ENCODE measurements around the gene PSMB3.

PSMB3 gene

GRCh38 chr17:38739305-38739704 is 13.2 kb upstream of the PSMB3 start:
- Histone ChIP-seq H3K27me3 (replicated peaks; ENCODE audit: insufficient read depth, low read length) (peaks cover 4% of the 10 kb centered on the region; the same call in 1 of the 2 replicates), H2AFZ (ENCODE audit: low read length) (no peak overlapping the region), H3K9ac (ENCODE audit: low read length) (no peak overlapping the region), H3K27ac (ENCODE audit: low read length) (no peak overlapping the region), H3K36me3 (replicated peaks; ENCODE audit: insufficient read depth, low read length) (no peaks in the 10 kb centered on the region), H4K20me1 (ENCODE audit: insufficient read depth, low read length) (no peaks in the 10 kb centered on the region), H3K4me2 (ENCODE audit: low read depth, low read length) (no peak overlapping the region), H3K9me2 (replicated peaks; ENCODE audit: insufficient read depth, low read length) (no peaks in the 10 kb centered on the region), H3K4me3 (ENCODE audit: low read length) (no peak overlapping the region), H3K9me3 (replicated peaks; ENCODE audit: insufficient read depth, low read length) (no peaks in the 10 kb centered on the region), H3K4me1 (ENCODE audit: low read length) (no peaks in the 10 kb centered on the region), H3F3A (ENCODE audit: insufficient read depth, low read length) (no peaks in the 10 kb centered on the region), H3K79me2 (ENCODE audit: low read length) (no peaks in the 10 kb centered on the region)
- no peak for TF ChIP-seq EZH2phosphoT487 (IDR thresholded peaks at IDR 0.05; ENCODE audit: low read length)
- no peak for TF ChIP-seq CTCF (IDR thresholded peaks at IDR 0.05; ENCODE audit: low read length)
- no peak for TF ChIP-seq EZH2 (optimal IDR thresholded peaks at IDR 0.05; ENCODE audit: low read depth, low read length)
- DNase-seq, result no peak

DNA sequence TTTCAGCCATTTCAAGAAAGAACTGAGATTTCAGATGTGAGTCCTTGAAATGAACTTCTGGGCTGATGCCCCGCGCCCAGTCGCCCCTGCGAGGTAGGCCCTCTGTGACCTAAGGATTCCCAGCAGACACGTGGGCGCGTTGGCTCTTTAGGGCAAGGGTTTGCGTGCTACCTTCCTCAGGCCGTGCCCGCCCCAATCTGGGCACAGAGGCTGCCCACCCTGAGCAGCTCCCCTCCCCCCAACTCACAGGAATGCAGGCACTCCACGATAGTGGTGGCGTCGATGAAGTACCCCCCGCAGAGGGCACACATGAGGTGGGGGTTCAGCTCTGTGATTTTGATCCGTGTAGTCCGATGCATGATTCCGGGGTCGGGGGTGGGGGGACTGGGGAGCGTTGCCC is 12.5 kb upstream of the PSMB3 start:
- Histone ChIP-seq H4K20me1 (ENCODE audit: insufficient read depth, low read length) (no peaks in the 10 kb centered on the region), H3K27me3 (replicated peaks; ENCODE audit: insufficient read depth, low read length) (peaks cover 4% of the 10 kb centered on the region; the same call in 1 of the 2 replicates), H3K4me3 (ENCODE audit: low read length) (no peak overlapping the region), H3K36me3 (replicated peaks; ENCODE audit: insufficient read depth, low read length) (no peaks in the 10 kb centered on the region), H3K9ac (ENCODE audit: low read length) (no peak overlapping the region), H2AFZ (ENCODE audit: low read length) (no peak overlapping the region), H3K4me2 (ENCODE audit: low read depth, low read length) (no peak overlapping the region), H3K9me2 (replicated peaks; ENCODE audit: insufficient read depth, low read length) (no peaks in the 10 kb centered on the region), H3K4me1 (ENCODE audit: low read length) (no peaks in the 10 kb centered on the region), H3K79me2 (ENCODE audit: low read length) (no peaks in the 10 kb centered on the region), H3F3A (ENCODE audit: insufficient read depth, low read length) (no peaks in the 10 kb centered on the region), H3K9me3 (replicated peaks; ENCODE audit: insufficient read depth, low read length) (no peaks in the 10 kb centered on the region), H3K27ac (ENCODE audit: low read length) (no peak overlapping the region)
- TF ChIP-seq EZH2phosphoT487 (IDR thresholded peaks at IDR 0.05; ENCODE audit: low read length) (no peak), EZH2 (optimal IDR thresholded peaks at IDR 0.05; ENCODE audit: low read depth, low read length) (no peak), CTCF (IDR thresholded peaks at IDR 0.05; ENCODE audit: low read length) (no peak)
- no peak for DNase-seq

GRCh38 chr17:38740806-38741205 is 11.7 kb upstream of the PSMB3 start:
- H3K27me3 ChIP-seq (replicated peaks; ENCODE audit: insufficient read depth, low read length), result peaks cover 4% of the 10 kb centered on the region; the same call in 1 of the 2 replicates
- H3K4me1 ChIP-seq (ENCODE audit: low read length), result no peaks in the 10 kb centered on the region
- no peak for DNase-seq
- H2AFZ ChIP-seq (ENCODE audit: low read length), result no peak overlapping the region
- no peaks in the 10 kb centered on the region for H3F3A ChIP-seq (ENCODE audit: insufficient read depth, low read length)
- no peak overlapping the region for H3K27ac ChIP-seq (ENCODE audit: low read length)
- no peak overlapping the region for H3K4me2 ChIP-seq (ENCODE audit: low read depth, low read length)
- no peaks in the 10 kb centered on the region for H3K9me3 ChIP-seq (replicated peaks; ENCODE audit: insufficient read depth, low read length)
- no peaks in the 10 kb centered on the region for H3K9me2 ChIP-seq (replicated peaks; ENCODE audit: insufficient read depth, low read length)
- H4K20me1 ChIP-seq (ENCODE audit: insufficient read depth, low read length), result no peaks in the 10 kb centered on the region
- H3K79me2 ChIP-seq (ENCODE audit: low read length), result no peaks in the 10 kb centered on the region
- H3K9ac ChIP-seq (ENCODE audit: low read length), result no peak overlapping the region
- TF ChIP-seq EZH2phosphoT487 (IDR thresholded peaks at IDR 0.05; ENCODE audit: low read length) (no peak), EZH2 (optimal IDR thresholded peaks at IDR 0.05; ENCODE audit: low read depth, low read length) (no peak), CTCF (IDR thresholded peaks at IDR 0.05; ENCODE audit: low read length) (no peak)
- H3K36me3 ChIP-seq (replicated peaks; ENCODE audit: insufficient read depth, low read length), result no peaks in the 10 kb centered on the region
- H3K4me3 ChIP-seq (ENCODE audit: low read length), result no peak overlapping the region
